ENCODE data around the gene FNIP1. TPM values are rescaled to one million over a fixed set of nuclear protein-coding genes. Genes with fewer than 3 reads are reported as not detected.

FNIP1 gene
- polyA plus RNA-seq, 1 donor (not counting 4 experiments of a cell fraction or from before 2014, with no cell fraction given): 14.6 TPM

DNA sequence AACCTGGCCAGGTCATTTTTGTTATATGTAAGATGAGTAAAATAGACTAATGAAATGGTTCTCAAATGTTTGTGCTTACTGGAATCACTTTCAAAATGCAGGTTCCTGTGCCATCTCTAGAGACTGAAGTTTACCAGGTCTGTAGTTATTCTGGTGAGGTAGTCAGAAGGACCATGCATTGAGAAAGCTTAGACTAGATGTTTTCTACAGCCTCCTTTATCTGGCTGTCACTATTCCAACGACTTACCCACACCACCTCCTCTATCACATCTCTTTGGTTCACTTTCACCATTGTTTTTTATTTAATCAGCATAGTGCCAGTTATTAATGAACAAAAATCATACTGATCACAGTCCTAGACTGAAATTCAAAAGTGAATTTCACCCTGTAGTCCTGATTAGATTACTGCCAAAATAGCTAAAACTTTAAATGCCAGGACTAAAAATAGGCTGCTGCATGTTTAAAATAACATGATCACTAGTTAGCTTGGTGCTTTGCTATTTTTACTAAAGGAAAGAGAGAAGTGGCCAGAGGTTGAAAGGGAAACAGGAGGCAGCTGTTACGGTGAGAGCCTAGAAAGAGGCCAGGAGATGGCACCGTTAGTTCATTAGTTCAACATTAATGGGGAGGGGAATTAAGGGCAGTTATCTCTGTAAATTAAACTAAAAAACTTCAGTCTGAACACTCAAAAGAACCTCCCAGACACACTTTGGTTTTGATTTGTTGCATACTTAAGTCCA lies 13.9 kb upstream of the FNIP1 start:
- DNase-seq (ENCODE audit: low read depth, low spot score) (no peak), FAIRE-seq (no peak)
- Histone ChIP-seq H3K27ac (ENCODE audit: control insufficient read depth, insufficient read depth, low read length) (no peak overlapping the region), H3K4me2 (ENCODE audit: control insufficient read depth, extremely low read depth, insufficient read depth, low read depth, low read length) (no peak overlapping the region), H4K20me1 (ENCODE audit: control insufficient read depth, extremely low read depth, insufficient read depth, low read length) (no peaks in the 10 kb centered on the region), H3K9me3 (ENCODE audit: control insufficient read depth, low read depth, low read length) (no peaks in the 10 kb centered on the region), H3K9me1 (ENCODE audit: control insufficient read depth, extremely low read depth, insufficient read depth, low read length) (no peaks in the 10 kb centered on the region), H3K4me1 (ENCODE audit: control insufficient read depth, extremely low read depth, insufficient read depth, low read length) (peaks cover 8% of the 10 kb centered on the region), H3K36me3 (ENCODE audit: control insufficient read depth in 2 of 2, extremely low read depth in 1 of 2, insufficient read depth in 2 of 2, low read length in 2 of 2) (no peaks in the 10 kb centered on the region), H3K79me2 (ENCODE audit: control insufficient read depth, insufficient read depth, low read length) (no peaks in the 10 kb centered on the region), H3K4me3 (ENCODE audit: control insufficient read depth in 2 of 3, extremely low read depth in 1 of 3, insufficient read depth in 2 of 3, low read depth in 1 of 3, low read length in 3 of 3) (no peak overlapping the region), H3K9ac (ENCODE audit: control insufficient read depth, extremely low read depth, insufficient read depth, low read length) (no peak overlapping the region), H2AFZ (ENCODE audit: control insufficient read depth, low read length) (no peak overlapping the region), H3K27me3 (ENCODE audit: control insufficient read depth, extremely low read depth, insufficient read depth, low read length) (no peaks in the 10 kb centered on the region)
- dilution Hi-C loops (cut with MboI; ENCODE audit: extremely low pct_ligation_motif_present, low sequenced_read_pairs): no loop called here
- no peak for TF ChIP-seq EZH2 (IDR thresholded peaks at IDR 0.05; ENCODE audit: low read length)
- peak in 2 of 3 experiments; percentile 14 to 52 for TF ChIP-seq CTCF (optimal IDR thresholded peaks at IDR 0.05 in 1 of 3, IDR thresholded peaks at IDR 0.05 in 1 of 3, conservative IDR thresholded peaks at IDR 0.05 in 1 of 3; ENCODE audit: extremely low read depth in 1 of 3, insufficient read depth in 2 of 3, low read length in 3 of 3)

- dilution Hi-C loops (cut with MboI; ENCODE audit: extremely low pct_ligation_motif_present, low sequenced_read_pairs): no loop called here
- DNase-seq (ENCODE audit: low read depth, low spot score): no peak
- no peaks in the 10 kb centered on the region for H4K20me1 ChIP-seq (ENCODE audit: control insufficient read depth, extremely low read depth, insufficient read depth, low read length)
- peaks cover 11% of the 10 kb centered on the region for H3K4me1 ChIP-seq (ENCODE audit: control insufficient read depth, extremely low read depth, insufficient read depth, low read length)
- H3K36me3 ChIP-seq (ENCODE audit: control insufficient read depth in 2 of 2, extremely low read depth in 1 of 2, insufficient read depth in 2 of 2, low read length in 2 of 2): no peaks in the 10 kb centered on the region
- peak overlapping the region; percentile 97 for H3K27ac ChIP-seq (ENCODE audit: control insufficient read depth, insufficient read depth, low read length)
- peaks cover 51% of the 10 kb centered on the region for H3K79me2 ChIP-seq (ENCODE audit: control insufficient read depth, insufficient read depth, low read length)
- no peaks in the 10 kb centered on the region for H3K9me3 ChIP-seq (ENCODE audit: control insufficient read depth, low read depth, low read length)
- TF ChIP-seq EZH2 (IDR thresholded peaks at IDR 0.05; ENCODE audit: low read length): no peak
- TF ChIP-seq CTCF (optimal IDR thresholded peaks at IDR 0.05 in 1 of 3, IDR thresholded peaks at IDR 0.05 in 1 of 3, conservative IDR thresholded peaks at IDR 0.05 in 1 of 3; ENCODE audit: extremely low read depth in 1 of 3, insufficient read depth in 2 of 3, low read length in 3 of 3): no peak
- H3K27me3 ChIP-seq (ENCODE audit: control insufficient read depth, extremely low read depth, insufficient read depth, low read length): no peaks in the 10 kb centered on the region
- peak overlapping the region; percentile 96 for H3K4me2 ChIP-seq (ENCODE audit: control insufficient read depth, extremely low read depth, insufficient read depth, low read depth, low read length)
- H3K9ac ChIP-seq (ENCODE audit: control insufficient read depth, extremely low read depth, insufficient read depth, low read length): peak overlapping the region; percentile 99
- peak overlapping the region; percentile 70 for H2AFZ ChIP-seq (ENCODE audit: control insufficient read depth, low read length)
- peaks cover 3% of the 10 kb centered on the region for H3K9me1 ChIP-seq (ENCODE audit: control insufficient read depth, extremely low read depth, insufficient read depth, low read length)
- peak overlapping the region; percentile 92 to 100 (median 96) for H3K4me3 ChIP-seq (ENCODE audit: control insufficient read depth in 2 of 3, extremely low read depth in 1 of 3, insufficient read depth in 2 of 3, low read depth in 1 of 3, low read length in 3 of 3)
- no peak for FAIRE-seq
These were observed 681 bp downstream of the FNIP1 start for GRCh38 chr5:131795879-131796792.

Data from keratinocyte (primary cell).